Vagina (tissue), 2 donors: Measurements from ENCODE around the gene LPO.

Experiments used
- POLR2AphosphoS5 ChIP-seq, 2 donors: sonication (generic); formaldehyde crosslinking; IDR thresholded peaks; one replicate each; pipeline ENCODE4 v1.9.0; 2017; ENCODE audit warnings: antibody characterized with exemption in 2 of 2, mild to moderate bottlenecking in 2 of 2, low read depth in 1 of 2; ENCODE audit not compliant: insufficient read depth in 1 of 2
- TF ChIP-seq, protein P1 (sequence below), 3 experiments: fragments of 450-650 bp in 2 of 3; fragments of 200-600 bp in 1 of 3; sonication (generic) in 1 of 3; IDR thresholded peaks; one replicate each; pipeline ENCODE4 v1.5.1; 2017 to 2019; ENCODE audit warnings: antibody characterized with exemption in 3 of 3, mild to moderate bottlenecking in 2 of 3, moderate library complexity in 2 of 3

GRCh38 chr17:58308173-58308984 lies 70.0 kb downstream of the LPO start:
- TF ChIP-seq, protein P1, sequence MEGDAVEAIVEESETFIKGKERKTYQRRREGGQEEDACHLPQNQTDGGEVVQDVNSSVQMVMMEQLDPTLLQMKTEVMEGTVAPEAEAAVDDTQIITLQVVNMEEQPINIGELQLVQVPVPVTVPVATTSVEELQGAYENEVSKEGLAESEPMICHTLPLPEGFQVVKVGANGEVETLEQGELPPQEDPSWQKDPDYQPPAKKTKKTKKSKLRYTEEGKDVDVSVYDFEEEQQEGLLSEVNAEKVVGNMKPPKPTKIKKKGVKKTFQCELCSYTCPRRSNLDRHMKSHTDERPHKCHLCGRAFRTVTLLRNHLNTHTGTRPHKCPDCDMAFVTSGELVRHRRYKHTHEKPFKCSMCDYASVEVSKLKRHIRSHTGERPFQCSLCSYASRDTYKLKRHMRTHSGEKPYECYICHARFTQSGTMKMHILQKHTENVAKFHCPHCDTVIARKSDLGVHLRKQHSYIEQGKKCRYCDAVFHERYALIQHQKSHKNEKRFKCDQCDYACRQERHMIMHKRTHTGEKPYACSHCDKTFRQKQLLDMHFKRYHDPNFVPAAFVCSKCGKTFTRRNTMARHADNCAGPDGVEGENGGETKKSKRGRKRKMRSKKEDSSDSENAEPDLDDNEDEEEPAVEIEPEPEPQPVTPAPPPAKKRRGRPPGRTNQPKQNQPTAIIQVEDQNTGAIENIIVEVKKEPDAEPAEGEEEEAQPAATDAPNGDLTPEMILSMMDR (IDR thresholded peaks at IDR 0.05) = no peak
- no peak for TF ChIP-seq POLR2AphosphoS5 (IDR thresholded peaks at IDR 0.05; ENCODE audit: insufficient read depth in 1 of 2, low read depth in 1 of 2)
